GM21390 (cell line): Measurements from ENCODE around the gene MT1H.
"Not testable (repeated sequence)": the region's sequence is repeated elsewhere in the genome, so short reads cannot be mapped to it uniquely, and the experiment has no call there.

Source experiments
- ATAC-seq: cut with Tn5 transposase; IDR thresholded peaks from one replicate; pipeline ENCODE4 v1.9.1; 2021; ENCODE audit not compliant: unreplicated experiment

Gene MT1H

GRCh38 chr16:56717532-56717931 is 47.9 kb downstream of the MT1H start:
- ATAC-seq: not testable (repeated sequence)
